Erythroblast (primary cell): Measurements from ENCODE around the gene ALG2.

ENCODE experiments used
- GATA1 ChIP-seq: IDR thresholded peaks from 2 replicates; pipeline ENCODE4 v1.6.1; 2011; ENCODE audit warnings: low read depth, mild to moderate bottlenecking, control low read depth, low read length, moderate library complexity
- POLR2A ChIP-seq: IDR thresholded peaks from 2 replicates; pipeline ENCODE4 v1.6.1; 2011; ENCODE audit warnings: mild to moderate bottlenecking, low read length

DNA sequence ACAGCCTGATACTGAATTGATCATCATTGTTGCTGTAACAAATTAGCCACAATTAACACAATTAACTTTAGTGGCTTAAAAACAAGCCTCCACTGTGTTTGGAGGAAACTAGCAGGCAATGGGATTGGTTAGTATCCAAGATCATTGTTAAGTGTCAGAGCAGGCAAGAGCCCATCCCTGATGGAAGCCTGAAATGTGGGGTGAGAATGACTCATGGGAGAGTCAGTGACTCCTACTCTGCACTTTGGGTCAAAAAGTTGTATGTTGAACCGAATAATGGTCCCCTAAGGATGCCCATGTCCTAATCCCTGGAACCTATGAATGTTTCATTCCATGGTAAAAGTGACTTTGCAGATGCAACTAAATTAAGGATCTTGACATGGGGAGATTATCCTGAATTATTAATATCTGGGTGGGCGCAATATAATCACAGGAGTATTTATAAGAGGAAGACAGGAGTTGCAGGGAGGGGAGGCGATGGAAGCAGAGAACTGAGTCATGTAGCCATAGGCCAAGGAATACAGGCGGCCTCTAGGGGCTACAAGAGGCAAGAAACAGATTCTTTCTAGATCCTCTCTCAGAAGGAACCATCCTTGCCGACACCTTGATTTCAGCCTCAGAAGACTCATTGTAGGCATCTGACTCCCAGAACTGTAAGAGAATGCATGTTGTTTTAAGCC is 28.8 kb downstream of the ALG2 start:
- TF ChIP-seq POLR2A = no peak
- no peak for TF ChIP-seq GATA1
